GM19099 (cell line): ENCODE data around the gene SLC38A6.

Source experiments
- POLR2A ChIP-seq: IDR thresholded peaks from 3 replicates; pipeline ENCODE4 v1.6.1; 2011; ENCODE audit warnings: low read depth; ENCODE audit not compliant: insufficient read length; ENCODE audit errors: extremely low read depth

SLC38A6 gene

DNA sequence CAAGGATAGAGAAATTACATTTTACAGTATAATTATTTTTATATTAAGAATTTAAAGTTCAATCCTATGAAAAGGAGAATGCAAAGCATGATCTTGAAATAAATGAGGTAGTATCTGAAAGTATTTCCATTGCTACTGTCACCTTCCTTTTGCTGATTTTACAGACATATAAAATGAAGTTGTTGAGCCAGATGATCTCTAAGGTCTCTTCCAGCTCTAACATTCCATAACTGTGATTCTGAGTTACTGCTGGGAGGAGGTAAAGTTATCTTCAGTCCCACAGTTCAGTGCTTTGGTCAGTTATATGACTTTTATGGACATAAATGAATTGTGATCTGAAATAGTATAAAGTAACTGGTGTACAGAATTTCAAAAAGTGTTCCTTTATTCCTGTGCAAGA lies 52.8 kb downstream of the SLC38A6 start:
- TF ChIP-seq POLR2A = no peak

DNA sequence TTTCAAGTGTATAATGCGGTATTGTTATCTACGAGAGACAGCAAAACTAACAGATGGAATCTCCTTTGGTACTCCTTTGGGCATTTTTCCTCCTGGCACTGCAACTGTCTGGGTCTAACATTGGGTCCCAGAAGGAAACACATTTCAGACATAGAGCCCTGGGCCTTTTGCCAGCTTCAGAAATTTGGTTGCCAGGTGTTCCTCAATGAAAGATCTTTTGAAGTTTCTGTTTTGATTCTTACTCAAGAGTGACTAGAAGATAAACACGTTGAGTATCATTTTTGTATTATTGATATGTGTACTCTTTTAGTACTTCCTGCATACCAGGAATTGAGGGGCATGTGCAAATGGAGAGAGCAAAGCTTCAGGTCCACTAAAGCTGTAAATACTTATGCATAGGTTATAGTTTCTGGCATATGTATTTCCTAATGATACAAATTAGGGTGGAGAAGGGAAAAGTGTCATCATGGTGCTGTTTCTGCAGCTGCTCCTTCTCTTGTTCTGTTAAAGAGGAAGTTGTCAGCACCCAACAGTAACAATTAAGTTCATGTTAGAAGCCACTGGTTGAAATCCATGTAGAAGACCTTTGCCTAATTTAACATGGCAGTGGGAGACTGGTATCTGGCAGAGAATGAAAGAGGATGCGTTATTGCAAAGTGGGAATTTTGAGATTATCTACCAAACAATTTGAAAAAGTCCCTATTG lies 53.5 kb downstream of the SLC38A6 start:
- no peak for TF ChIP-seq POLR2A

DNA sequence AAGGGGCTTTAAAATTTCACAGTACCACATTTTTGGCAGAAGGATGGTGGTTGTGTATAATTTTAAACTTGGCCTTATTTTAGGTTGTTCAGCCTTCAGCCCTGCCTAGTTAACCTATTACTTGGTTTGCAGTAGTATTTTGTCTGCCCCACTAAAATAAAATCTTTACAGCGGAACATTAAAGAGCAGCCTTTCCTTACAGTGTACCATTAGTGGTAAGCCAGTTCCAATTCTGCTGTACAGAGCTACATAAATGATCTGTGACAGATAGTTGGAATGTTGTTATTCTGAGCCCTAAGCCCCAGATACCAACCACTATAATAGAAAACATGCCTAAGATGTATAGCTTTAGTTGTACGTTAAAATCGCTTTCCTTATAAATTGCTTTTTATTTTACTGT lies 56.2 kb downstream of the SLC38A6 start:
- TF ChIP-seq POLR2A = no peak

DNA sequence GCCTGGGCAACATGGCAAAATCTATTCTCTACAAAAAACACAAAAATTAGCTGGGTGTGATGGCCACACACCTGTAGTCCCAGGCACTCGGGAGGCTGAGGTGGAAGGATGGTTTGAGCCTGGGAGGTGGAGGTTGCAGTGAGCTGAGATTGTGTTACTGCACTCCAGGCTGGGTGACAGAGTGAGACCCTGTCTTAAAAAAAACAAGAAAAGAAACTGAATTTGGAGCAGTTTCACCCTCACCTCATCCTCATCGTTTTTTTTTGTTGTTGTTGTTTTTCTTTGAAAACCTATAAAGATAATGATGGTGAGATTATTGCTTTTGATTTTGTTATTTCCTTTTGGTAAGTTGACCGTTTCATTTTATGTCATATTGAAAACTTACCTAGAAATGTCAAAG lies 60.7 kb downstream of the SLC38A6 start:
- TF ChIP-seq POLR2A = no peak

DNA sequence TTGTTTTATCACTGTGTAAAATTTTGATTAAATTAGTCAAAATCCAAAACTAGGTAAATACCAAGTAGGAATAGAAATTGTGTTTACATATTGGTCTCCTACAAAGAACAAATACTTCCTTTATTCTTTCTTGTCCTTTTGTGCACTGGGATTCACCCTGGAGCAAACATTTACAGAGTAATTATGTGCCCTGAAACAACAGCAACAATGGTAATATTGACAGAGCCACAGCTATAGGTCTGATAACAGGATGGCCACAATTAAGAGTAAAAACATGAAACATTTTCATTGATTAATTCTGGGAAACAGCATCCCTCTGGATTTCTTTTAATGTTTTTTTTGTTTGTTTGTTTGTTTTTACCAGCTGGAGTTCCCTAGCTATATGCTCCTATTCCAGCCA lies 61.2 kb downstream of the SLC38A6 start:
- no peak for TF ChIP-seq POLR2A

DNA sequence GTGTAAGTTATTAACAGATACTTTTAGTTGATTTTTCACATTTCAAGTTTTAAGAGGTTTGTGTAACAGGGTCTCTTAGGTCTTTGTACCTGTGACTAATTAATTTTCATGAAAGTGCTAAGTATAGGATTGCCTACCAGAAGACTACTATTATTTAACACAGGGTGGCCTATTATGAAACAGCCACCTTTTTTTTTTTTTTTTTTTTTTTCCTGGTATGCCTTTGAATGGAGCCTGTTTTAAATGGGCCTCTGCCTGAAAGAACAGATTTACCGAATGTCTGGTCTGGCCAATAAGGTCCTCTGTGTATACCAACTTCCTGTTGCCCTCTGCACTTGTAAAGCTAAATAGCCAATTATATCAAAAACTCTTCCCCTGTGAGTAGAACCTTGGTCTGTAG lies 62.5 kb downstream of the SLC38A6 start:
- no peak for TF ChIP-seq POLR2A

DNA sequence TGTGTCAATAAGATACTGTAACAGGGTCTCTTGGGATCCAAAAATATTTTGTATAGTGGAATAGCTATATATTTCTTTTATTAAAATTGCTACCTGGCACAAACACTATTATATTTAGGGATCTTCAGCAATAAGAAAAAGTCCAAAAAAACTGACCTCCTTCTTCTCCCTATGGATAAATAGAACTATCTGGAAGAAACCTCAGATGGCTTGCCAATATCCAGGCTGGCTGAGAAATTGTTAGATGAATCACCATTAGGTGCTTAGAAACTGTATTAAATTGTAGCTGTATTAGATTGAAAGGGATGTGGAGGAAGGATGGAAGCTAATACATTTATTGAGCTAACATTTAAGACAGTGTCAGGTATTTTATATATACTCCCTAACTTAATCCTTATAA lies 66.0 kb downstream of the SLC38A6 start:
- TF ChIP-seq POLR2A = no peak

DNA sequence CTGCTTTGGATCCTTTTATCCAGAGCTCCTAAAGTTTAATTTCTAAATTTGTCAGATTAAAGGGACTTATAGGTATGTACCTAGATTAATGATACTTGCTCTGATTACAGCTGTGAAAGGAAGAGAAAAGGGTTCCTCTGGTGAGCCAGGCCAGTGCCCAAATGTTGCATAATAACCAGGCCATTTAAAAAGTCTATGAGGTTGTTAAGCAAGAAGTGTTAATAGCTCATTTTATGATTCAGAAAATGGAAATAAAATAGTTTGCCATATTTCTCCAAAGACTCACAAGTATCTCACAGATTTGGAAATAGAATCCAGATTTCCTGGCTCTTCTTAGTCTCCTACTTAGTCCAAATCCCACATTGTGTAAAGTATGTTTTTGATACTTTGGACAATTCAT lies 67.6 kb downstream of the SLC38A6 start:
- TF ChIP-seq POLR2A = no peak

DNA sequence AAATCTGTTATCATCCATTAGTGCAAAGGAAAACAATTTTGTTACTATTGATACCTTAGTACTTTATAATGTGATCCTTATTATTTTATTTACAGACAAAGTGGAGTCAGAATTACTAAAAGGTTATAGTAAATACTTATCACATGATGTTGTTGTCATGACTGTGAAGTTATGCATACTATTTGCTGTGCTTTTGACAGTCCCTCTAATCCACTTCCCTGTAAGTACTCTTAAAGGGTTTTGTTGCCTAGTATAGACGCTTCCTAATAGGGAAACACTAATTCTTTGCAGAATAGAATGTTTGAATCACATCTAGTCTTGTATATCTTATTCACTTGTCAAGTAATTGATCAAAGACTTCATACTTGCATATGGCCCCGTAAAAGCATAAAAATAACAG lies 69.4 kb downstream of the SLC38A6 start:
- no peak for TF ChIP-seq POLR2A

DNA sequence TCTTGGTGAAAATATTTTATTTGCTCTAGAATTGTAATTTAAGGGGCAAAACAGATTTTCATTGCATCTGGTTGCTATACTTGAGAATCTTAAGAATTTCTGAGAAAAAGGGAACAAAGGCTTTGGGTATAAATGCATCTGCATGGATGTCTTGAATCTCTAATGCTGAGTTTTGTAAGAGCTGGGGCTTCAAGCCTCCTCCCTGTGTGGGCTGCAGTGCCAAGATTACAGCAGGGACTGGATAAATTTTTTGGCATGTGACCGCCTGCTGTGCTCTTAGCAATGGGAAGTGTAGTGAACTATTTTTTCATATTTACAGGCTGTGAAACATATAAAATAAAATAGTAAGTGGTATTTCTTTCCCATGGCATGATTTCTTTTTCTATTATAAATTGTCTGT lies 70.0 kb downstream of the SLC38A6 start:
- TF ChIP-seq POLR2A = no peak

DNA sequence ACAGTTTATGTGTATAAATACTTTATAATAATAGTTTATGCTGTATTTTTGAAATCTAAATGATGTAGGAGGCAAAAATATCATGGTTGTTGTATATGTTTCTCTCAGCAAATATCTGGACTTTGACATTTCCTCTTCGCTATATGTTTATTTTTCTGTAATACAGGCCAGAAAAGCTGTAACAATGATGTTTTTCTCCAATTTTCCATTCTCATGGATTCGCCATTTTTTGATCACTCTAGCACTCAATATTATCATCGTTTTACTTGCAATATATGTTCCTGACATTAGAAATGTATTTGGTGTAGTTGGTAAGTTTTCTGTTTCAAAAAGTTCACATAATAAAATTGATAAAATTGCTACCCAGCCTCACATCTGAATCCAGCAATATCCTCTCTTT lies 70.6 kb downstream of the SLC38A6 start:
- no peak for TF ChIP-seq POLR2A

DNA sequence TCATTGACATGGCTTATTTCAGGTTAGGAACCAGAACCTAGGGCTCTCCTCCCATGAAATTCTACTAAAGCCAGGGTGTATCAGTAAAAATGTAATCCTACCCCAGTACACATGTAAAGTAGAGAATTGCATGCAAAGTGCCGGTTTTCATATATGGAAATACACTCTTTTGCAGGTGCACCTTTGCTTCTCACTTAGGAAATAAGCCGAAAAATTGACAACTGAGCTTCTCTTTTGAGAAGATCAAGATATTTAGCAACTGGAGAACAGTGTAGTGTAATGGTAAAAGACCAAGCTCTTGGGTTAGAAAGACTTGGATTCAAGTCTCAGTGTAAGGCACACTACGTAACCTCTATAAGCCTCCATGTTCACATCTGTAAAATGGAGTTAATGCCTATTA lies 82.4 kb downstream of the SLC38A6 start:
- TF ChIP-seq POLR2A = no peak

DNA sequence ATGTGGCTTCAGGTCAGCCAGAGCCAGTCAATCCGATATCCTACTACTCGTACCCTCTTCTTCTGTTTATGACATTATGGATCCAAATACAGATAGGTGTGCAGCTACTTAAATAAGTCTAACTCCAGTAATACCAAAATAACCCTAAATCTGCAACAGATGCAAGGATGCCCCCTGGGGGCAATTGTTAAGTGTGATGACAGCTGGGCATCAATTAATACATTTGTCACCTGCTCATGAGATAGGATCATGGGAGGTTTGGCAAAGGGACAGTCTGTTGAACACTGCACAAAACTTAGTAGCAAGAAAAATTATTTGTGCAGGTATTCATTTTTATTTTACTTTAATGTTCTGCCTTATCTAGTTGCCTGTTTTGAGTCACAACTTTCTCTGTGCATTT lies 83.2 kb downstream of the SLC38A6 start:
- no peak for TF ChIP-seq POLR2A

DNA sequence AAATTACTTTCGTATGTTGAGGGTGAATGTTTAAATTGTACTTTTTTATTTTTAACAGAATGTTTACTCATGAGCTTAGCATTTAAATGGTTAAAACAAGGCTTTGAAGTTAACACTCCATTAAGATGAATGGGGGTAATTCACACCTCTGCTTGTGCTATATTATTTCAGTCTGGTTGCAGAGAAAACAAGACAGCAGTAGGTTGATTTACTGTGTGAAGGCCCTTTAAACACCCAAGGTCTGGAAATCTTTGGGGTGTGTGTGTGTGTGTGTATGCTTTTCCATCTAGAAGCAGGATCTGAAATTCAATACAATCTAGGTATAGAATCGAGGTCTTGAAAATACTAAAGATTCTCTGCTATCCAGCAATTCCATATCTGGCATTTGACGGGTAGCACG lies 83.8 kb downstream of the SLC38A6 start:
- no peak for TF ChIP-seq POLR2A

DNA sequence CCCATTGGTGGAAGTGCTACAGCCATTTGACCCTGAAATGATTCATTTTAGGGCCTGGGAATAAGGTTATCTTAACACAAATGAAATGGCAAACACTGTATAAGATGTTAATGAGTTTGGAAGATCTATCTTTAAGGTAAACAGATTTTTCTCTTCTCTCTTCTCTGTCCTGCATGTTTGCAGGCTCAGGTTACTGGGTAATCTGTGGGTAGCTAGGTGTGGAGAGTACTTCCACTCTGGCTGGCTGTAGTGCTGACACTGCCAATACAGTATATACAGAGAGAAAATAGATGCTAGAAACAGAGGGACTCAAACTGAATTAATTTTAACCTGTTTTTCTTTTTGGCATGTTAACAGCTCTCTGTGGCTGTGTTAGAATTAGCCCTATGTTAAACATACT lies 84.6 kb downstream of the SLC38A6 start:
- no peak for TF ChIP-seq POLR2A

DNA sequence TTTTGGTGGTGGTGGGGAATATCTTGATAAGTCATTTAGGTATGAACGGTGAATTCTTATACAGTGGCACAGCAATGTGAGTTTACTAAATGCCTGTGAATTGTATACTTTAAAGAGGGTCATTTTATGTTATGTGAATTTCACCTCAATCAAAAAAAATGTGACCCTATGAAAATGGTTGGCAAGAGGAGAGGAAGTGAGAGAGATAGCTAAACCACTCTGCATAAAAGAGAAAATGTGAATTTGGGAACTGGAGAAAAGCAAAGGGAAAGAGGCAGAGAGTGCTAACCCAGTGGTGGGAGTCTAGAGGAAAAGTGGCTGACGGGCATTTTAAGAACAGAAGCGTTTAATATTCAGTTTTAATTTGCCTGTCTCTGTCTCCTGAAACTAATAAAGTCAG lies 93.8 kb downstream of the SLC38A6 start:
- TF ChIP-seq POLR2A = no peak

DNA sequence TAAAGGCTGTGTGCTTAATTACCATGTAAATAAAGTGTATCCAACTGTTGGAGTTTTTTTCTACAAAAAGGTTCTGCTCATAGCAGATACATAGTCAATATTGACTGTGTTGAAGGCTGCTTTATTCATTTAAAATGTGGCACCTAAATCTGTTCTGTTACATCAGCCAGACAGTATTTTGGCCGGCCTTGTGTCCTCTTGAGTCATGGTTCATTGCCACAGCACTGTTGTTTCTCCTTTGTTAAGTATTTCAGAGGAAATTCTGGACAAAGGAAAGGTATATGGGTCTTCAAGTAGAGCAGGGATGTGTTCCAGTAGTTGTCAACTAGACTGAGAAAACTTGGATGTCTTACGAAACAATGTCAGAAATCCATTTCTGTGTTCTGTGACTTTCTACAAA lies 95.5 kb downstream of the SLC38A6 start:
- TF ChIP-seq POLR2A = no peak

DNA sequence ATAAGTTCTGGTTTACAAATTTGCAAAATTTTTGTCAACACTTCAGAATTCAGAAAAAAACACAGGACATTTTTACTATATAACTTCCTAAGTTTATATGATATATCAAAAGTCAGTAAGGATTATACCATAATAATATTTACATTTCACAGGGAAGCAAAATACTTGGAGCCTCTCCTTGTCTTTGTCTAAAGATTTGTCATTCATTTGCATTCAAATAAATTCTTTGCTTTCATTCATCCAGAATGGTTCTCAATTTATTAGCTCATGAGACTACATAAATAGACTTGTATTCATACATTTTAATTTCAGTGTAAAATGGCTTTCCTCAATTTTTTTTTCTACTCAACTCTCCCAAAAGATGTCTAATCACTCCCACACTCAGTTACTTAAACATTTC lies 96.4 kb downstream of the SLC38A6 start:
- no peak for TF ChIP-seq POLR2A

DNA sequence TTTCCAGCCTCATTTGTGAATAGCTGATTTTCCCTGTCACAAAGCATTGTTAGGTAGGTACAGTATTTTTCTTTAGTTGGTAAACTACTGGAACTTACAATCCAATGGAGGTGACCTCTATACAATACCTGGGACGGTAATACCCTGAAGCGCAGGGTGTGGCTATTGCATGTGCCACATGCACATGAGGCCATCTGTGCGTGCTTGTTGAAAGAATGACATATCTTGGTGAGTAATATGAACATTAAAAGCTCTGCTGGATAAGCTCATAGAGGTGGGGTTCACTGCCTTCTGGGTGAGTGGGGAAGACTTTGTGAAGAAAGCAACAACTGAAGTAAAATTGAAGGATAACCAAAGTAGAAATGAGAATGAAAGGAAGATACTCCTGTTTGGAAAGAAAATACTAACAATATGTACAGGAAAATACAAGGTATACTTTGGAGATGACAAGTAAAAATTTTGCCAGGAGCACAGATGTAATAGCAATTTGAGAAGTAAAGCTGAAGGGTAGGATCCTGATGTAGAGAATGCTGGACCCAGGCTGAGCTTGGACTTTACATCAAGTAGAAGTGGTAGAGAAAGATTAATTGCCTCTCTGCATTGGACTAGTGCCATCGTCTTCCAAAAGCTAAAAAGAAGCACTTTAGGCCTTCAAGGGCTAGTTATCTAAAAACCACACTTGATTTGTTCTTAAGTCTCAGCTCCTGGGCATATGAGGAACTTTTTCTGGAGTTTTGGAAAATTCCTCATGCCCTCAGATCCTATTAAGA lies 97.1 kb downstream of the SLC38A6 start:
- no peak for TF ChIP-seq POLR2A
